Keratinocyte (primary cell): Measurements from ENCODE around the gene PAPOLB. TPM values are rescaled to one million over a fixed set of nuclear protein-coding genes. Genes with fewer than 3 reads are reported as not detected.

Experiments used
- DNase-seq: peaks from one replicate; pipeline ENCODE4 v3.0.0-alpha.2; 2011; ENCODE audit warnings: low read depth, missing footprints, low spot score
- FAIRE-seq: peaks from 2 replicates; lab custom pipeline; 2011; peaks lifted over from hg19 to GRCh38; lab: Jason Lieb, UNC
- H2AFZ ChIP-seq: 2 replicates; pipeline ENCODE4 v1.6.0; 2012; ENCODE audit warnings: low read length, control low read depth, inconsistent platforms; ENCODE audit not compliant: control insufficient read depth
- H3K27ac ChIP-seq: 2 replicates; pipeline ENCODE4 v1.5.1; 2011; ENCODE audit warnings: low read length; ENCODE audit not compliant: control insufficient read depth, insufficient read depth
- H3K27me3 ChIP-seq: 3 replicates; pipeline ENCODE4 v1.6.0; 2011; ENCODE audit warnings: low read length; ENCODE audit not compliant: control insufficient read depth, insufficient read depth; ENCODE audit errors: extremely low read depth
- H3K36me3 ChIP-seq, 2 experiments: 2 replicates in 1 of 2; 3 replicates in 1 of 2; pipeline ENCODE4 v1.5.1; 2011; ENCODE audit warnings: low read length in 2 of 2, mild to moderate bottlenecking in 1 of 2; ENCODE audit not compliant: control insufficient read depth in 2 of 2, insufficient read depth in 2 of 2; ENCODE audit errors: extremely low read depth in 1 of 2
- H3K4me1 ChIP-seq: 3 replicates; pipeline ENCODE4 v1.5.1; 2011; ENCODE audit warnings: low read length; ENCODE audit not compliant: control insufficient read depth, insufficient read depth; ENCODE audit errors: extremely low read depth
- H3K4me2 ChIP-seq: 3 replicates; pipeline ENCODE4 v1.6.0; 2011; ENCODE audit warnings: low read depth, low read length; ENCODE audit not compliant: control insufficient read depth, insufficient read depth; ENCODE audit errors: extremely low read depth
- H3K4me3 ChIP-seq, 3 experiments: fragments of 200-600 bp in 1 of 3; sonication (generic) in 1 of 3; 2 replicates in 2 of 3; 3 replicates in 1 of 3; pipeline ENCODE4 v1.5.1; 2011 to 2016; ENCODE audit warnings: low read length in 3 of 3, mild to moderate bottlenecking in 3 of 3, control low read depth in 2 of 3, inconsistent platforms in 1 of 3, low read depth in 1 of 3, mixed read lengths in 1 of 3, mixed run types in 1 of 3, moderate library complexity in 1 of 3; ENCODE audit not compliant: control insufficient read depth in 2 of 3, insufficient read depth in 2 of 3; ENCODE audit errors: extremely low read depth in 1 of 3
- H3K79me2 ChIP-seq: 2 replicates; pipeline ENCODE4 v1.6.0; 2012; ENCODE audit warnings: low read length; ENCODE audit not compliant: control insufficient read depth, insufficient read depth
- H3K9ac ChIP-seq: 3 replicates; pipeline ENCODE4 v1.6.0; 2011; ENCODE audit warnings: low read length; ENCODE audit not compliant: control insufficient read depth, insufficient read depth; ENCODE audit errors: extremely low read depth
- H3K9me1 ChIP-seq: 3 replicates; pipeline ENCODE4 v1.6.0; 2011; ENCODE audit warnings: low read length; ENCODE audit not compliant: control insufficient read depth, insufficient read depth; ENCODE audit errors: extremely low read depth
- H3K9me3 ChIP-seq: 2 replicates; pipeline ENCODE4 v1.5.1; 2012; ENCODE audit warnings: low read depth, low read length; ENCODE audit not compliant: control insufficient read depth
- H4K20me1 ChIP-seq: 3 replicates; pipeline ENCODE4 v1.6.0; 2011; ENCODE audit warnings: low read length; ENCODE audit not compliant: control insufficient read depth, insufficient read depth; ENCODE audit errors: extremely low read depth
- EZH2 ChIP-seq: IDR thresholded peaks from one replicate; pipeline ENCODE4 v1.6.1; 2012; ENCODE audit warnings: inconsistent platforms, mild to moderate bottlenecking, low read length, moderate library complexity
- dilution Hi-C: fragments of 300-500 bp; cut with MboI; formaldehyde crosslinking; loops from one replicate; pipeline ENCODE4 v1.7.0; 2020; ENCODE audit warnings: low sequenced_read_pairs; ENCODE audit not compliant: extremely low pct_ligation_motif_present
- polyA plus RNA-seq, 5 experiments: library from polyadenylated mRNA; depleted of rRNA in 3 of 5; stranded (reverse) in 3 of 5; stranded (forward) in 1 of 5; unstranded in 1 of 5; fragments of >200 nt; gene quantifications; 1 replicate in 1 of 5; 2 replicates in 3 of 5; 3 replicates in 1 of 5; pipeline versions ENCODE4 v1.2.1 to v1.2.3, GENCODE V29; 2011 to 2012; ENCODE audit warnings: missing spikeins in 2 of 5, low read depth in 1 of 5, low replicate concordance in 1 of 5
- TF ChIP-seq, protein P1 (sequence below), 3 experiments: IDR thresholded peaks in 1 of 3; conservative IDR thresholded peaks in 1 of 3; optimal IDR thresholded peaks in 1 of 3; 2 replicates in 2 of 3; 3 replicates in 1 of 3; pipeline versions ENCODE3 to v1.5.1; 2011; ENCODE audit warnings: low read length in 3 of 3, mild to moderate bottlenecking in 3 of 3, moderate library complexity in 2 of 3, control low read depth in 1 of 3, inconsistent platforms in 1 of 3; ENCODE audit not compliant: insufficient read depth in 2 of 3; ENCODE audit errors: extremely low read depth in 1 of 3

PAPOLB gene
- polyA plus RNA-seq, 1 donor (not counting 4 experiments of a cell fraction or from before 2014, with no cell fraction given), result not detected

DNA sequence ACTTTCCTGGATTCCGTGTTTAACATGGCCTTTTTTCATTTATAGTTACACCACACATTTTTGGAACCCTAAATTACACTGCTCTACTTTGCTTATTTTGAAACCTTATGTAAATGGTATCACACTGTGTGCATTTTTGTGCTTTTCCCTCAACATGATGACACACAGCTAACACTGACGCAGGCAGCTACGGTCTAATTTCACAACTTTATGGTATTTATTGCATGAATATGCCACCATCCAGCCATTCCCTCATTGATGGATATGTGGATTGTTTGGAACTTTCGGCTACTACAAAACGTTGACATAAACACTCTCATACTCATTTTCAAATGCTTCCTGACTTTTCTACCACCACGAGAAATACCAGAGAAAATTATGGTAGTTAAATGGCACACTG lies 6.9 kb downstream of the PAPOLB start:
- Histone ChIP-seq H4K20me1 (no peaks in the 10 kb centered on the region), H3K27ac (no peak overlapping the region), H3K9ac (no peak overlapping the region), H3K9me1 (no peaks in the 10 kb centered on the region), H3K79me2 (no peaks in the 10 kb centered on the region), H3K4me1 (no peaks in the 10 kb centered on the region), H3K9me3 (no peaks in the 10 kb centered on the region), H3K4me3 (no peak overlapping the region), H3K4me2 (no peak overlapping the region), H3K36me3 (no peaks in the 10 kb centered on the region), H2AFZ (no peak overlapping the region), H3K27me3 (peaks cover under 1% of the 10 kb centered on the region)
- DNase-seq (no peak), FAIRE-seq (no peak)
- no peak for TF ChIP-seq EZH2
- dilution Hi-C loops, result no loop called here

DNA sequence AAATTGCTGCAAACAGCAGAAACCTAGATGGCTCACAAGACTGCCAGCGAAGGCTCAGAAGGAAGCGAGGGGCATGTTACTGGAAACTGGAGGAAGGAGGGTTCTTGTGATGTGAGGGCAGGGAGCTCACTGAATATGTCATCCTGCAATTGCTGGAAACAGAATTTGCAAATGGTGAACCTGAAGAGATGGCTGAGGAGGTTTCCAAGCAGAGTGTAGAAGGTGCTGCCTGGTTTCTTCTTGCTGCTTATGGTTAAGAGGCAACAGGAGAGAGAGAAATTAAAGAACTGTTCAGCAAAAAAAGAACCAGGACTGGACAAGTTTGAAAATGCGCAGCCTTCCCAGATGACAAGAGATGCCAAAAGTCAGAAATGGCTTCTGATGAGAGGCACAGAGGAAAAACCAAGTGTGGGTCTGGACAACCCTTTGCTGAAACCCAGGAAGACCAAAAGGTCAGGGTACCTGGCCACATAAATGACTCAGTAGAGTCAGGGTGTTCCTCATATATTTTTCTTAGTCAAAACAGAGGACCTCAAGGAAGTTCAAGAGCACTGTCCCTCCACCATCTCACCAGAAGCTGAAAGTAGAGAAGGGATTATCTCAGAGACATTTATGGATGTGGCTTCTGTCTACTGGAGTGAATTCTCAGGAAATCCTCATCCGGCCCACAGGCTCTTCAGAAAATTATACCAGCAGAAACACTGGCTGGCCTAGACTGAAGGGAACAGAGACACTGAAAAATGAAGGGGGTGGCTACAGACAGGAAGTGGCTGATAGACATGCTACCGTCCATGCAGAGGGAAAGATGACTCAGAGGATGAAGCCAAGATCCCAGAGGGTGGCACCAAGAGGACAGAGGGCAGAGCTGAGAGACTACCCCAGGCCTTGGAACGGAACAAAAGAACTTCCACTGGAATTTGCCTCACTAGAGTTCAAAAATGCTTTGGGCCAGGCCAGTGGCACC lies 10.1 kb downstream of the PAPOLB start:
- no peak overlapping the region for H3K4me2 ChIP-seq
- no peaks in the 10 kb centered on the region for H3K9me1 ChIP-seq
- H3K9me3 ChIP-seq, result no peaks in the 10 kb centered on the region
- TF ChIP-seq EZH2, result no peak
- TF ChIP-seq, protein P1, sequence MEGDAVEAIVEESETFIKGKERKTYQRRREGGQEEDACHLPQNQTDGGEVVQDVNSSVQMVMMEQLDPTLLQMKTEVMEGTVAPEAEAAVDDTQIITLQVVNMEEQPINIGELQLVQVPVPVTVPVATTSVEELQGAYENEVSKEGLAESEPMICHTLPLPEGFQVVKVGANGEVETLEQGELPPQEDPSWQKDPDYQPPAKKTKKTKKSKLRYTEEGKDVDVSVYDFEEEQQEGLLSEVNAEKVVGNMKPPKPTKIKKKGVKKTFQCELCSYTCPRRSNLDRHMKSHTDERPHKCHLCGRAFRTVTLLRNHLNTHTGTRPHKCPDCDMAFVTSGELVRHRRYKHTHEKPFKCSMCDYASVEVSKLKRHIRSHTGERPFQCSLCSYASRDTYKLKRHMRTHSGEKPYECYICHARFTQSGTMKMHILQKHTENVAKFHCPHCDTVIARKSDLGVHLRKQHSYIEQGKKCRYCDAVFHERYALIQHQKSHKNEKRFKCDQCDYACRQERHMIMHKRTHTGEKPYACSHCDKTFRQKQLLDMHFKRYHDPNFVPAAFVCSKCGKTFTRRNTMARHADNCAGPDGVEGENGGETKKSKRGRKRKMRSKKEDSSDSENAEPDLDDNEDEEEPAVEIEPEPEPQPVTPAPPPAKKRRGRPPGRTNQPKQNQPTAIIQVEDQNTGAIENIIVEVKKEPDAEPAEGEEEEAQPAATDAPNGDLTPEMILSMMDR (optimal IDR thresholded peaks at IDR 0.05 in 1 of 3, IDR thresholded peaks at IDR 0.05 in 1 of 3, conservative IDR thresholded peaks at IDR 0.05 in 1 of 3; ENCODE audit: extremely low read depth in 1 of 3, insufficient read depth in 2 of 3, low read length in 3 of 3), result no peak
- no peaks in the 10 kb centered on the region for H3K79me2 ChIP-seq
- dilution Hi-C loops, result no loop called here
- no peaks in the 10 kb centered on the region for H3K4me1 ChIP-seq
- no peak for FAIRE-seq
- no peak overlapping the region for H2AFZ ChIP-seq
- no peaks in the 10 kb centered on the region for H3K27me3 ChIP-seq
- no peak for DNase-seq
- H4K20me1 ChIP-seq, result no peaks in the 10 kb centered on the region
- no peak overlapping the region for H3K4me3 ChIP-seq
- H3K9ac ChIP-seq, result no peak overlapping the region
- no peak overlapping the region for H3K27ac ChIP-seq
- H3K36me3 ChIP-seq, result no peaks in the 10 kb centered on the region
